ENCODE results near the gene CCSER1.
A peak's percentile ranks its signal among the peaks of the same experiment; 100 is the strongest.

GRCh38 chr4:90357117-90357710, 230.0 kb downstream of the CCSER1 start:
- TF ChIP-seq CTCF (IDR thresholded peaks at IDR 0.05) (peak in 3 of 6 experiments; percentile 49 to 53 (median 50)), POLR2A (IDR thresholded peaks at IDR 0.05) (no peak)
